Progenitor cell of endocrine pancreas (in vitro differentiated cells): ENCODE data around the gene TSSK6. TPM values are rescaled to one million over a fixed set of nuclear protein-coding genes. Genes with fewer than 3 reads are reported as not detected.

Experiments
- DNase-seq: peaks from one replicate; pipeline ENCODE4 v3.0.0; 2021; ENCODE audit warnings: low spot score; ENCODE audit not compliant: unreplicated experiment
- H3K27ac Mint-ChIP-seq: 2 replicates; pipeline ENCODE4 v1.8.0; 2021; ENCODE audit warnings: mild to moderate bottlenecking, moderate library complexity, mixed read lengths
- H3K27me3 Mint-ChIP-seq: 2 replicates; pipeline ENCODE4 v1.8.0; 2021; ENCODE audit warnings: mixed read lengths
- H3K36me3 Mint-ChIP-seq: 2 replicates; pipeline ENCODE4 v1.8.0; 2022; ENCODE audit warnings: mixed read lengths; ENCODE audit not compliant: insufficient read depth
- H3K4me1 Mint-ChIP-seq: 2 replicates; pipeline ENCODE4 v1.8.0; 2021; ENCODE audit warnings: low read depth, mixed read lengths
- H3K4me3 Mint-ChIP-seq: 2 replicates; pipeline ENCODE4 v1.8.0; 2021; ENCODE audit warnings: low read depth, mild to moderate bottlenecking, moderate library complexity, mixed read lengths
- H3K9me3 Mint-ChIP-seq: 2 replicates; pipeline ENCODE4 v1.8.0; 2021; ENCODE audit warnings: low read depth, mixed read lengths
- CTCF ChIP-seq: fragments of 200-600 bp; sonication (generic); IDR thresholded peaks from one replicate; pipeline ENCODE4 v1.5.0; 2021; ENCODE audit warnings: antibody characterized with exemption, mild to moderate bottlenecking; ENCODE audit not compliant: unreplicated experiment
- total RNA-seq: library from RNA; stranded (reverse); gene quantifications from 2 replicates; pipeline ENCODE4 v1.2.1, GENCODE V29; 2021

The TSSK6 gene
- total RNA-seq, 1 donor from 2014 or later, result 3.3 TPM

DNA sequence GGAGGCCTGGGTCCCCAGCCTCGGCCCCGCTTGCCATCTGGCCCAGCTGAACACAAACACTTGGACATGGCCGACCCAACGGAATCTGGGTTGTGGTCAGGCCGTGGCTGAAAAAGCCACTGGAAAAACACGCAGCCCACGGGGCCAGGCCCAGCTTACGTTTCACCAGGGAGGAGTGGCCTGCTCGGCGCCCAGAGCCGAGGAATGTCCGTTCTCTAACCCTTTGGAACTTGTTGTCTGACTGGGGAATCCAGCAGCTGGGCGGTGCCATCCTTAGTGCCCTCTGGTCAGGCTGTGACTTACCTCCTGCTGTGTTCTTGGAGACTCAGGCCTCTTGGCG is 36.5 kb upstream of the TSSK6 start:
- no peak overlapping the region for H3K4me3 Mint-ChIP-seq
- no peak overlapping the region for H3K27ac Mint-ChIP-seq
- peaks cover 4% of the 10 kb centered on the region for H3K27me3 Mint-ChIP-seq
- H3K36me3 Mint-ChIP-seq, result no peaks in the 10 kb centered on the region
- TF ChIP-seq CTCF, result no peak
- no peaks in the 10 kb centered on the region for H3K9me3 Mint-ChIP-seq
- no peaks in the 10 kb centered on the region for H3K4me1 Mint-ChIP-seq
- no peak for DNase-seq

- no peaks in the 10 kb centered on the region for H3K36me3 Mint-ChIP-seq
- H3K27ac Mint-ChIP-seq, result no peak overlapping the region
- H3K9me3 Mint-ChIP-seq, result no peaks in the 10 kb centered on the region
- H3K4me1 Mint-ChIP-seq, result no peaks in the 10 kb centered on the region
- TF ChIP-seq CTCF, result no peak
- peaks cover 4% of the 10 kb centered on the region for H3K27me3 Mint-ChIP-seq
- no peak for DNase-seq
- H3K4me3 Mint-ChIP-seq, result no peak overlapping the region
Measured at GRCh38 chr19:19550972-19551852, 35.9 kb upstream of the TSSK6 start.

DNA sequence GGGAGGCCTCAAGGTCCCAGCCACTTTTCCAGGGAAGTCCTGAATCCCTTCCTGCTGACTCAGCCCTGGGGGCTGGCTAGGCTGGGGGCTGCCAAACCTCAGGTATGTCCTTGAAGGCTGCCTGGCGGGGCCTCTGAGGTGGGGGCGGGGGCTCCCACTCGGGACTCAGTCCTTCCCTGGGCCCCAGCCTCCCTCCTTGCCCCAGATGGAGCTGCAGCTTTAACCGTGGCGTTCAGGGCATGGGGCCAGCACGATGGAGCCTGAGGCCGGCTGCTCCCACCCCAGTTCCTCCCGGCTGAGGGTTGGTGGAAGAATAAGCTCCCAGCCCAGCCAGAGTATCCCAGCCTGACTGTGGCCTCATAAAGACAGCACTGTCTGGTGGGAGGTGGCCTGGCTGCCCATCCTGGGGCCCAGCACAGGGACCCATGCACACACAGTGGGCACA is 35.2 kb upstream of the TSSK6 start:
- Mint-ChIP-seq H3K9me3 (no peaks in the 10 kb centered on the region), H3K4me3 (no peak overlapping the region), H3K27ac (no peak overlapping the region), H3K4me1 (no peaks in the 10 kb centered on the region), H3K27me3 (peaks cover 4% of the 10 kb centered on the region), H3K36me3 (no peaks in the 10 kb centered on the region)
- no peak for TF ChIP-seq CTCF
- DNase-seq, result no peak

GRCh38 chr19:19549804-19550464 is 34.6 kb upstream of the TSSK6 start:
- H3K36me3 Mint-ChIP-seq, result no peaks in the 10 kb centered on the region
- no peaks in the 10 kb centered on the region for H3K9me3 Mint-ChIP-seq
- no peak for TF ChIP-seq CTCF
- peaks cover 4% of the 10 kb centered on the region for H3K27me3 Mint-ChIP-seq
- no peaks in the 10 kb centered on the region for H3K4me1 Mint-ChIP-seq
- no peak overlapping the region for H3K27ac Mint-ChIP-seq
- DNase-seq, result no peak
- H3K4me3 Mint-ChIP-seq, result no peak overlapping the region

DNA sequence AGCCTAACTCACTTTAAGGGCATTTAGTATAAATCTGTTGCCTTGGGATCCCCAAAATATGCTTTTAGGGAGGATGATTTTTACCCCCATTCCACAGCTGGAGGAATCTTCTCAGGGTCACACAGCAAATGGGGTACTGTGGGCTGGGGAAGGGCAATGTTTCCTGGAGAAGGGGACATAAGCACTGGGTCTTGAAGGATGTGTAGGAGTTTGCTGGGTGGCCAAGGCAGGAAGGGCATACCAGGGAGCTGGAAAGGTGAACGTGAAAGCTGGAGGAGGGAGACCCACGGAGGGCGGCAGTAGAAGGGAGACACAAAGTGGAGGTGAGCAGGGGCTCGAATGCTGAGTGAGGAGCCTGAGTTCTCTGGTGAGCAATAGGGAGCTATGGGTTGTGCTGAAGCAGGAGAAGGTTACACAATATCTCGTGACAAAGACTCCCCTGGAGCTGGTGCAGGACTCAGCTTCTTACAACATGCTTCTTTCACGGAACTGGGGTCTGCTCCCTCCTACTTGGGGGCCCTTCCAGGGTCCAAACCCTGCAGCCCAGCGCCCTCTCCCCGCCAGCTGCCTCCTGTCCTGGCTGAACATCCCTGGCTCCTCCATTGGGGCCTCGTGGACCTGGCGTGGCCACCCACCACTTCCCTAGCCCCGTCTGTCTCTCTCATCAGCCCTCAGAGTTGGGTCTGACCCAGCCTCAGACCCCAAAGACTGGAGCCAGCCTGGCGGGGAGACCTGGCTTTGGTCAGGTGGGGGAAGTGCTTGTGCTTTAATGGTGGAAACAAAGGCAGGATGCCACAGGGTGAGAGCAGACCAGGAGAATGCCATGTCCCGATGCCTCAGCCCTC is 33.8 kb upstream of the TSSK6 start:
- H3K4me1 Mint-ChIP-seq, result no peaks in the 10 kb centered on the region
- H3K4me3 Mint-ChIP-seq, result no peak overlapping the region
- DNase-seq, result no peak
- no peak for TF ChIP-seq CTCF
- H3K9me3 Mint-ChIP-seq, result no peaks in the 10 kb centered on the region
- H3K27ac Mint-ChIP-seq, result no peak overlapping the region
- H3K36me3 Mint-ChIP-seq, result no peaks in the 10 kb centered on the region
- H3K27me3 Mint-ChIP-seq, result peaks cover 4% of the 10 kb centered on the region
